Measurements from ENCODE around the gene CAPRIN2.

CAPRIN2 gene

DNA sequence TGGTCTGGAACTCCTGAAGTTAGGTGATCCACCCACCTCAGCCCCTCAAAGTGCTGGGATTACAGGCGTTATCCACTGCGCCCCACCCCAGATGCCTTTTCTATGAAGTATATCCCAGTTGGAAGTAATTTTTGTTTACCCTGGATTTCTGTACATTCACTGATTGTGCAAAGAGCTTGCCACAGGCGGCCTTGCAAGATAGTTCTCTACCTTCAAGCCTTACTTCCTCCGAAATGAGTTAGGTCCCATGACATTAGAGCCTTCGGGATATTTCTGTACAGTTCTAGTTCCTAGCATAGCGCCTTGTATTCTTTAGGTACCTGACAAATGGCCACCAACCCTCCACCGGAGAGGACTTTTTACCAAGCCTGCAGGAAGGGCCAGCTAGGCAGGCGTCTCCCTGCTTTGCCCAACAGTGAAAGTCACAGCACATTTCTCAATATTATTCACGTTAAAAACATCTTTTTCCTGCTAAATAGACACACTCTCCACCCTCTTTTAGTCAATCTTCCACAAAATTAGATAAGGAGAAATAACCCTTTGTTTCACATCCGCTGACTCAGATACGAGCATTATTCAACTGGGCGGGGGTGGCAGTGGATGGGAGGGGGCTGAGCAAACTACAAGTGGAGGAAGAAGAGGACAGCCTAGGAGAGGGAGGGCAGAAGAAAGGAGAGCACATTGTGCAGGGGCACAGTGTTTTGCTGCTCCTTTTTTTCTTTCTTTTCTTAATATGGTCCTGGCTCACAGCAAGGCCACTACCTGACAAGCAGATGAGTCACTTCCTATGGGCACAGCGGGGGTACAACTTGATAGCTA is 40.0 kb upstream of the CAPRIN2 start:
- TF ChIP-seq, protein P1, sequence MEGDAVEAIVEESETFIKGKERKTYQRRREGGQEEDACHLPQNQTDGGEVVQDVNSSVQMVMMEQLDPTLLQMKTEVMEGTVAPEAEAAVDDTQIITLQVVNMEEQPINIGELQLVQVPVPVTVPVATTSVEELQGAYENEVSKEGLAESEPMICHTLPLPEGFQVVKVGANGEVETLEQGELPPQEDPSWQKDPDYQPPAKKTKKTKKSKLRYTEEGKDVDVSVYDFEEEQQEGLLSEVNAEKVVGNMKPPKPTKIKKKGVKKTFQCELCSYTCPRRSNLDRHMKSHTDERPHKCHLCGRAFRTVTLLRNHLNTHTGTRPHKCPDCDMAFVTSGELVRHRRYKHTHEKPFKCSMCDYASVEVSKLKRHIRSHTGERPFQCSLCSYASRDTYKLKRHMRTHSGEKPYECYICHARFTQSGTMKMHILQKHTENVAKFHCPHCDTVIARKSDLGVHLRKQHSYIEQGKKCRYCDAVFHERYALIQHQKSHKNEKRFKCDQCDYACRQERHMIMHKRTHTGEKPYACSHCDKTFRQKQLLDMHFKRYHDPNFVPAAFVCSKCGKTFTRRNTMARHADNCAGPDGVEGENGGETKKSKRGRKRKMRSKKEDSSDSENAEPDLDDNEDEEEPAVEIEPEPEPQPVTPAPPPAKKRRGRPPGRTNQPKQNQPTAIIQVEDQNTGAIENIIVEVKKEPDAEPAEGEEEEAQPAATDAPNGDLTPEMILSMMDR (IDR thresholded peaks at IDR 0.05; ENCODE audit: extremely low read depth, insufficient read depth, missing control alignments), result no peak
- no peak for DNase-seq (ENCODE audit: low spot score)
- in situ Hi-C loops (cut with MboI; ENCODE audit: low pct_unique_long_range_greater_than_20kb, low sequenced_read_pairs, unreplicated experiment), result no loop called here

DNA sequence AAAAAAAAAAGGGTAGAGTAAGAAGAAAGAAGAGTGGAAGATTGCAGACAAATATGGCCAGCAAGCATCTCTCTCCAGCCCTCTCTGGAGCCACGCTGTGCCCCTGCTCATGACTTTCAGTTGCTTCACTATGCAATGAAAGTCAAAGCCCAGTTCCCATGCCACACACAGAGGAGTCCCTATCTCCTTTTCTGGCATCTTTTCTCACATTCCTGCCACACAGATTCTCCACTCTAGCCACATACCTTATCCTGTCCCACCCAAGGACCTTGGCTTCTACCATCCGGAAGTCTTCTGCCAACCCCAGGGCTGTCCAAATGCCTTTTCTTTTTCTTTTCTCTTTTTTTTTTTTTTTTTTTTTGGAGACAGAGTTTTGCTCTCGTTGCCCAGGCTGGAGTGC is 39.3 kb upstream of the CAPRIN2 start:
- in situ Hi-C loops (cut with MboI; ENCODE audit: low pct_unique_long_range_greater_than_20kb, low sequenced_read_pairs, unreplicated experiment), result no loop called here
- TF ChIP-seq, protein P1 (IDR thresholded peaks at IDR 0.05; ENCODE audit: extremely low read depth, insufficient read depth, missing control alignments), result no peak
- no peak for DNase-seq (ENCODE audit: low spot score)

DNA sequence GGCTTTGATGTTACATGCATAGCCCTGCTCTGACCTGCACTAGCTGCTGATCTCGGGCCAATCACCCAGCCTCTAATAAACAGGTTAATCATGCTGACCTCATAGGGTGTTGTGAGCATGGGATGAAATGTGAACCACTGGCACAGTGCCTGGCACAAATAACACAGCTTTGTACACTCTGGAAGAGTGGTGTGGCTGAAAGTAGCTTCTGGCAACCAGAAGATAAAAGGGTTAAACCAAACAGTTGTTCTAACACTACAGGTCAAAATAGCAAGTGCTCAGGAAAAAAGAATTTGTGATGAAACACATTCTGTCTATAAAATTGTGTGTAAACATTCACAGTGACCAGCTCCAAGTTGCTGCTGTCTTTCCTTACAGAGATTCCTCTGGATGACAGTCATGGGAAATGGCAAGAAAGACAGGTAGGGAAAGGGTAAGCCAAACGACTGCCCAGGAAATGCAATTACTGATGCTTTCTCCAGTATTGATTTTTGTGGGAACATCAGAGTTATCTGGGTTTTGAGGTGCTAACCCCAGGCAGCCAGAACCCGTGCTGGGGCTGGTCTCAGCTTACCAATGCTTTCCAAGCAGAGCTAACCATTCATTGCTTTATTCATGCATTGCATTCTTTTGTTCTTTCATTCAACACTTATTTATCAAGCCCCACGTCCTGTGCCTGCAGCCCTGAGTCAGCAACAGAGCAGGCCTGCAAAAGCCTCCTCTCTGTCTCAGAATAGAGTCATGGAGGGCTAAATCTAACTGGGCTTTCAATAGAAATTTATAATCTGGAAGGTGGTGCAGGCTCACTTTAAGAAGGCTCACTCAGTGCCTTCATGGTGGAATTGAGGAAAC is 38.1 kb upstream of the CAPRIN2 start:
- no peak for DNase-seq (ENCODE audit: low spot score)
- TF ChIP-seq, protein P1 (IDR thresholded peaks at IDR 0.05; ENCODE audit: extremely low read depth, insufficient read depth, missing control alignments), result no peak
- in situ Hi-C loops (cut with MboI; ENCODE audit: low pct_unique_long_range_greater_than_20kb, low sequenced_read_pairs, unreplicated experiment), result no loop called here

DNA sequence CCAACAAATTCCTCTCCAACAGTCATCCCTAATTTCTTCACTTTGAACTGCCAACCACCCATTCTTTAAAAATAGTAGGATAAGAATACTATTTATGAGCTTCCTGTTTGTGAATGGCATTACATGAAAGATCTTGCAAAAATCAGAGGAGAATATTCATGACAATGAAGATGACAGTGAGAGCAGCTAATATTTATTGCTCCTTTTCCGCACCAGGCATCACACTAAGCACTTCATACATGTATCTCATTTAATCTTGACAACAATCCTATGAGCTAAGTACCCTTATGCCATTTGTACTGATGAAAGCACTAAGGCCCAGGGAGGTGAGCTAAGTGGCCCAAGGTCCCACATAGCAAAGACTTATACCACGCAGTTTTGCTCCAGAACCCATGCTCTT is 37.3 kb upstream of the CAPRIN2 start:
- TF ChIP-seq, protein P1 (IDR thresholded peaks at IDR 0.05; ENCODE audit: extremely low read depth, insufficient read depth, missing control alignments), result no peak
- no peak for DNase-seq (ENCODE audit: low spot score)
- in situ Hi-C loops (cut with MboI; ENCODE audit: low pct_unique_long_range_greater_than_20kb, low sequenced_read_pairs, unreplicated experiment), result no loop called here

DNA sequence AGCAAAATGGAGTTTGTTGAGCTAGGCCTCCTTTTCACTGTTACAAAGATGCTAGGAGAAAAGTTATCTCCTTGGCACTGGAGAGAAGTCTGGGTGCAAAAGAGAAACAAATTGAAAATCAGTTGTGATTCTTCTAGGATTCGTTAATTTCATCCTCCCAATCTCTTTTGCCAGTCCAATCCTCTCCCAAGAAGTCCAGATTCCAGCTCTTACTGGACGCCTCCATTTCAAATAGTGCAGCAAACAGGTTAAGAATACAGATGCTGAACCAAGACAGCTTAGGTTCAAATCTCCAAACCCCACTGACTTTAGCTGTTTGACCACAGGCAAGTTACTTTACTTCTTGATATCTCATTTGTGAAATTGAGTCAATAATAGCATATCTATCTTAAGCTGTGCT is 34.0 kb upstream of the CAPRIN2 start:
- no peak for DNase-seq (ENCODE audit: low spot score)
- TF ChIP-seq, protein P1 (IDR thresholded peaks at IDR 0.05; ENCODE audit: extremely low read depth, insufficient read depth, missing control alignments), result no peak
- in situ Hi-C loops (cut with MboI; ENCODE audit: low pct_unique_long_range_greater_than_20kb, low sequenced_read_pairs, unreplicated experiment), result no loop called here

DNA sequence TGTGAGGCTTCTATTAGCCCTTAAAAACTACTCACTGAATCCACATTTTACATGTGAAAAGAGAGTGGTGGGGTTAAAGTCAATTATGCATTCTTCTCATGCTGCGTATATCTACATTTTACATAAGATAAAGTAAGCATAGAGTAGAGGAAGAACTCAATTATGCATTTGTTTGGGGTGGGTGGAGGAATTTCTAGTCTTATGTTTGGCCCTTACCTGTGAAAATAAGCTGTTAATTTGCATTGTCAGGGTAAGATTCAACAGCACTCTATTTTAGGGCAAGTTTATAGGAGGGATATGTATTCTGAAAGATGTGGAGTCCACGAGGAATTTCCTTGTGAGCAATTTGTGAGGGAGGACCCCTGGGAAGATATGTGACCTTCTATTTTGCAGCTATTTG is 30.9 kb upstream of the CAPRIN2 start:
- no peak for DNase-seq (ENCODE audit: low spot score)
- TF ChIP-seq, protein P1 (IDR thresholded peaks at IDR 0.05; ENCODE audit: extremely low read depth, insufficient read depth, missing control alignments), result no peak
- in situ Hi-C loops (cut with MboI; ENCODE audit: low pct_unique_long_range_greater_than_20kb, low sequenced_read_pairs, unreplicated experiment), result no loop called here
